GM23338 (cell line): ENCODE results near the gene MOB3C.
A peak's percentile ranks its signal among the peaks of the same experiment; 100 is the strongest.

Source experiments
- TF ChIP-seq, protein P1 (sequence below): IDR thresholded peaks from one replicate; pipeline ENCODE4 v1.6.1; 2018; ENCODE audit warnings: antibody characterized with exemption; ENCODE audit not compliant: unreplicated experiment
- TF ChIP-seq, protein P2 (sequence below), 2 experiments: fragments of 200-600 bp in 1 of 2; sonication (generic) in 1 of 2; conservative IDR thresholded peaks; 2 replicates each; pipeline versions ENCODE4 v1.5.1 to v1.6.1; 2016 to 2017; ENCODE audit warnings: antibody characterized with exemption in 2 of 2, low read depth in 2 of 2, mild to moderate bottlenecking in 2 of 2, moderate library complexity in 1 of 2

DNA sequence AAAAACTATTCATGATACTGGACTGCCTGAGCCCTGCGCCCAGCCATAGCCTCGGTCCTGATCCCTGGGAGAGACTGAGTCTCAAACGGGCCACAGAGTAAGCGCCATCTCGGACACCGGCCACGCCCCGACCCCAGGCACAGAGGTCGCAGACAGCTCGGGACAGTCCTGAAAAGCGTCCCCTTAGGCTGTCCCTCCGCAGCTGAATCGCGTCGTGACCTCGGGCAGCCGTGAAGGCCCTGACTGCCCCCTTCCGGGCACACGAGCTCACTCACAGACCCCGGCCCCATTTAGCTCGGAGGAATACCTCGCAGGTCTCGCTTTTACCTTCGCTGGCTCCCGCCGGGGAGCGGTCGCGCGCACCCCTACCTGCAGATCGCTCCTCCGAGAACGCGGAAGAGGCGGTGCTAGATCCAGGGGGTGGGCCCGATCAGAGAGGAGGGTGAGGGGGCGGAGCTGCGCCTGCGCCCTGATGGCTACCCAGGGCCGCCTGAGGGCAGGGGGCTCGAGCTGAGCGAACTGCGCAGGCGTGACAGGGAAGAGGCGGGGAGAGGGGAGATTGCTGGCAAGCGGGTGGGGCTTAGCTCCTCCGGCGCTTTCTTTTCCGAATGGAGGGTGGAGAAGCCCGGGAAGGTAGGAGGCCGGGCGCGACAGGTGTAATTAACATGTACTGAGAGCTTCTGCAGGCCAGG is 12.6 kb downstream of the MOB3C start, which contains the start of gene MKNK1:
- TF ChIP-seq, protein P1, sequence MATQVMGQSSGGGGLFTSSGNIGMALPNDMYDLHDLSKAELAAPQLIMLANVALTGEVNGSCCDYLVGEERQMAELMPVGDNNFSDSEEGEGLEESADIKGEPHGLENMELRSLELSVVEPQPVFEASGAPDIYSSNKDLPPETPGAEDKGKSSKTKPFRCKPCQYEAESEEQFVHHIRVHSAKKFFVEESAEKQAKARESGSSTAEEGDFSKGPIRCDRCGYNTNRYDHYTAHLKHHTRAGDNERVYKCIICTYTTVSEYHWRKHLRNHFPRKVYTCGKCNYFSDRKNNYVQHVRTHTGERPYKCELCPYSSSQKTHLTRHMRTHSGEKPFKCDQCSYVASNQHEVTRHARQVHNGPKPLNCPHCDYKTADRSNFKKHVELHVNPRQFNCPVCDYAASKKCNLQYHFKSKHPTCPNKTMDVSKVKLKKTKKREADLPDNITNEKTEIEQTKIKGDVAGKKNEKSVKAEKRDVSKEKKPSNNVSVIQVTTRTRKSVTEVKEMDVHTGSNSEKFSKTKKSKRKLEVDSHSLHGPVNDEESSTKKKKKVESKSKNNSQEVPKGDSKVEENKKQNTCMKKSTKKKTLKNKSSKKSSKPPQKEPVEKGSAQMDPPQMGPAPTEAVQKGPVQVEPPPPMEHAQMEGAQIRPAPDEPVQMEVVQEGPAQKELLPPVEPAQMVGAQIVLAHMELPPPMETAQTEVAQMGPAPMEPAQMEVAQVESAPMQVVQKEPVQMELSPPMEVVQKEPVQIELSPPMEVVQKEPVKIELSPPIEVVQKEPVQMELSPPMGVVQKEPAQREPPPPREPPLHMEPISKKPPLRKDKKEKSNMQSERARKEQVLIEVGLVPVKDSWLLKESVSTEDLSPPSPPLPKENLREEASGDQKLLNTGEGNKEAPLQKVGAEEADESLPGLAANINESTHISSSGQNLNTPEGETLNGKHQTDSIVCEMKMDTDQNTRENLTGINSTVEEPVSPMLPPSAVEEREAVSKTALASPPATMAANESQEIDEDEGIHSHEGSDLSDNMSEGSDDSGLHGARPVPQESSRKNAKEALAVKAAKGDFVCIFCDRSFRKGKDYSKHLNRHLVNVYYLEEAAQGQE, result no peak
- TF ChIP-seq, protein P2, sequence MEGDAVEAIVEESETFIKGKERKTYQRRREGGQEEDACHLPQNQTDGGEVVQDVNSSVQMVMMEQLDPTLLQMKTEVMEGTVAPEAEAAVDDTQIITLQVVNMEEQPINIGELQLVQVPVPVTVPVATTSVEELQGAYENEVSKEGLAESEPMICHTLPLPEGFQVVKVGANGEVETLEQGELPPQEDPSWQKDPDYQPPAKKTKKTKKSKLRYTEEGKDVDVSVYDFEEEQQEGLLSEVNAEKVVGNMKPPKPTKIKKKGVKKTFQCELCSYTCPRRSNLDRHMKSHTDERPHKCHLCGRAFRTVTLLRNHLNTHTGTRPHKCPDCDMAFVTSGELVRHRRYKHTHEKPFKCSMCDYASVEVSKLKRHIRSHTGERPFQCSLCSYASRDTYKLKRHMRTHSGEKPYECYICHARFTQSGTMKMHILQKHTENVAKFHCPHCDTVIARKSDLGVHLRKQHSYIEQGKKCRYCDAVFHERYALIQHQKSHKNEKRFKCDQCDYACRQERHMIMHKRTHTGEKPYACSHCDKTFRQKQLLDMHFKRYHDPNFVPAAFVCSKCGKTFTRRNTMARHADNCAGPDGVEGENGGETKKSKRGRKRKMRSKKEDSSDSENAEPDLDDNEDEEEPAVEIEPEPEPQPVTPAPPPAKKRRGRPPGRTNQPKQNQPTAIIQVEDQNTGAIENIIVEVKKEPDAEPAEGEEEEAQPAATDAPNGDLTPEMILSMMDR (conservative IDR thresholded peaks at IDR 0.05; ENCODE audit: low read depth in 2 of 2), result peak; percentile 43 to 62
